Stimulated activated CD4-positive, alpha-beta T cell treated with anti-CD3 and anti-CD28 coated beads, Interleukin-1b, Interleukin-23, amount 100 ng/mL, for 1 hour (primary cell): ENCODE measurements around the gene COMTD1.
"Not testable (repeated sequence)": the region's sequence is repeated elsewhere in the genome, so short reads cannot be mapped to it uniquely, and the experiment has no call there.

Source experiments
- DNase-seq, 2 donors: peaks; one replicate each; pipeline ENCODE4 v3.0.0-alpha.2; 2020; ENCODE audit warnings: low read depth in 2 of 2

Gene COMTD1

DNA sequence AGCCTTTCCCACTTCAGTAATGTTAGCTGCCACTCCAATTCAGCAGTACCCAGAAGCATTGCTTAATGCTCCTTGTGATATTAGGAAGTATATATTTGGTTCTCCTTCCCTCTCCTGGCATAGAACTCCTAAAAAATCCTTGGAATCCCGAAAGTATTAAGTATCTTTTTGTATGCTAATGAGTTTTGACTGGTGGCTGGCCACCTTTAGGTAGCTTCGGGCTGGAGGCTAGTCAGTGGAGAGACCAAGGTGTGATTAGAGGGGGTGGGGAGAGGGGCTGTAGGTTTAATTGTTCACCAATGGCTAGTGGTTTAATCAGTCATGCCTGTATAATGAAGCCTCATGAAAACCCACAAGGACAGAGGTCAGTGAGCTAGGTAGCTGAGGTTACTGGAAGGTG is 12.2 kb downstream of the COMTD1 start:
- DNase-seq: no peak

DNA sequence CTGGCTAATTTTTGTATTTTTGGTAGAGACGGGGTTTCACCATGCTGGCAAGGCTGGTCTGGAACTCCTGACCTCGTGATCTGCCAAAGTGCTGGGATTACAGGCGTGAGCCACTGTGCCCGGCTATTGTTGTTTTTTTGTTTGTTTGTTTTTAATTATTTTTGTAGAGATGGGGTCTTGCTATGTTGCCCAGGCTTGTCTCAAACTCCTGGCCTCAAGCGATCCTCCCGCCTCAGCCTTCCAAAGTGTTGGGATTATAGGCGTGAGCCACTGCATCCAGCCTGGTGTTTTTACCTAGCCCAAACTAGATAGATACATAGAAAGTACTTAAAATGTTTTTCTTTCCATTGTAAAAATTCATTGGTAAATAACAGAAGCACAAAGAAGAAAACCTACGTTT is 14.3 kb downstream of the COMTD1 start:
- not testable (repeated sequence) for DNase-seq

DNA sequence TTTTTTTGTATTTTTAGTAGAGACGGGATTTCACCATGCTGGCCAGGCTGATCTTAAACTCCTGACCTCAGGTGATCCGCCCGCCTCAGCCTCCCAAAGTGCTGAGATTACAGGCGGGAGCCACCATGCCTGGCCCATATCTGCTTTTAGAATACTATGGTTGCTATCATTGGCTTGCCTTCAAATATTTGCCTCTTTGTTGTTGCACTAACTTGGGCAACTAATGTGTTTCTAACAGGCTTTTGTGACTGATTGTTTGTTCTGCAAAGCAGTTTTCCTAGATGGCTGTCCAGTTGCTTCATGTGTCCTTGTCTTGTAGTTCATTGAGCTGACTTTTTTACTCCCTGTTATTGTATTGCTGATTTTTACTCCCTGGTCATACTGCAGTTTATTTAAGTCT is 15.5 kb downstream of the COMTD1 start:
- no peak for DNase-seq

DNA sequence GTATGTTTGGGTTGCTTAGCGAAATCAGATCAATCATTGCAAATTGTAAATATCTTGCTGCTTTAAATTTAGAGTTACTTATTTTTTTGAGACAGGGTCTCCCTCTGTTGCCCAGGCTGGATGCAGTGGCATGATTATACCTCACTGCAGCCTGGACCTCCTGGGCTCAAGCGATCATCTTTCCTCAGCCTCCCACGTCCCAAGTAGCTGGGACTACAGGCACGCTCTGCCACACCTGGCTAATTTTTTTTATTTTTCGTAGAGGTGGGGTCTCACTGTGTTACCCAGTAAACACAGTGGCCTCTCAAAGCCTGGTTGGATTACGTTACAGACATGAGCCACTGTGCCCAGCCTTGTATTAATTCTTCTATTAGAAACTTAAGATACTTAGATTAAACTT is 23.4 kb downstream of the COMTD1 start:
- no peak for DNase-seq

DNA sequence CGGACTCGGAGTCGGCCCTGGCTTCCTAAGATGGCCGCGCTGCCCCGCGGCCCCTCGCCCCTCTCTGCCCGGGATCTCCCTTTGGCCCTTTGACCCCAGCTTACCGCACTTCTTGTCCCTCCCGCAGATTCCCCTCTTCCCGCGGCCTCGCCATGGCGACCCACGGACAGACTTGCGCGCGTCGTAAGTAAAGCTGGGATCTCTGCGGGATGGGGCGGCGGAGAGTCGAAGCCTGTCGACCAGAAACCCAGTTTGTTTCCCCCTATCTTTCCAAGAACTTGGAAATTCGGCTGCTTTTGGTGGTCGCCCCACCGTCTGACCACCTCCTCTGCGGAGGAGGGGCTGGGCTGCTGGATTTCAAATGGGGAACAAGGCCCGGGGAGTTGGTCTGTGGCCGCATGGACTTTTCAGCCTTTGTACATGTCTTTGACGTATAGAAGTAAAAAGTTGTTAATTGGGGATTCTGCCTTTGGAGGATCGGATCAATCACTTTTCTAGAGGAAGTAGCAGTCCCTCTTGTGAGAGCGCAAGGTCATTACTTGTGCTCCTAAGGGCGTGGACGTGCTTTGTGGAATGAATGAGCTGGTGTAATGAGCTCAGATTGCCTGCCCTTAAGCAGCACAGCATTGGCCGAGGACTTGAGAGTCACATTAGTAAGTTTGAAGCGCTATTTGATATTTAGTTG is 24.6 kb downstream of the COMTD1 start:
- DNase-seq: no peak

DNA sequence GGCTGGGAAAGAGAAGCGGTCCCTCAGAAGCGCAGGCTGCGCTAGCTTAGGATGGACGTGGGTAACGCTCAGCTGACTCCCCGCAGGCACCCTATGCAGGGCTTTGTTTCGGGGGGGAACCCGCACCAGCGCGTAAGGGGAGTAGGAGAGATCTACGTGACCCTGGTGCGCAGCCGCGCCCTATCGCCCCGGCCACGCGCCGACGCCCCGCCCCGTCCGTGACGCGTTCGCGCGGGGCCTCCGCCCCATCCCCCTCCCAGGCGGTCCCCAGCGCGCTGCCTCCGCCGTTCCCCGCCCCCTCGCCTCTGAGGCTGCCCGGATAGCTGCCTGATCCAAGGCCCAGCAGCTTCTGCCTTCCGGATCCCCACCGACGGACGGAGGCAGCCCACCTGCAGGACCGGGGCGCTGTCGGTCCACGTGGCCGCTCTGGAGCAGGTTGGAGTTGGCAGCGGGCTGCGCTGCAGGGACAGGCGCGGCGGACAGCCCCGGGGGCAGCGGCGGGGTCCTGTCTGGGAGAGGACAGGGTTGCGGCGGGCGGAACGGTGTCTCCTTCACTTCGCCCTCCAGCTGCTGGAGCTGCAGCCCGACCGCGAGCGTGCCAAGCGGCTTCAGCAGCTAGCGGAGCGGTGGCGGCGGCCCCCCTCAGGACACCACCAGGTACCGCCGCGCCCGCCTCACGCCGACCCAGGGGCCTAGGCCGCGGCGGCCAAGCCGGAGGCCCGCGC is 25.3 kb downstream of the COMTD1 start, which contains the start of gene VDAC2:
VDAC2 (plus strand) TSS at position 515 of the 725 bp plus-strand sequence. CDS start 363 bp downstream, outside the sequence.
- peak; percentile 91 to 93 for DNase-seq

DNA sequence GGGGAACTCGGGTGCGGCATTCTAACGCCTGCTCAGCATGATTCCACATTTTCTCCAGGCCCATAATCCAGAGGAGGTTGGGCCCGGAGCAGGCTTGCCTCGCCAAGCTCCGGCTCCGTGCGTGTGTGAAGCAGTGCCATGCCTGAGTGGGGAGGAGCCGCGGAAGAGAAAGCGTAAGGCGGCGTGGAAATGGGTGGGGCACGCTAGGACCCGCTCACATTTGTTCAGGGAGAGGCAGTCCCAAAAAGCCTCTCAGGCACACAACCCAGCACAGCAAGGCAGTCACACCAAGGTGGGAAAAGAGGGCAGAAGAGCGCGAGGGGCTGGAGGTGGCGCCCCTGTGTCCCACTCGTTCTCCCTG is 25.9 kb downstream of the COMTD1 start:
- peak in 1 of 2 donors; percentile 44 for DNase-seq

DNA sequence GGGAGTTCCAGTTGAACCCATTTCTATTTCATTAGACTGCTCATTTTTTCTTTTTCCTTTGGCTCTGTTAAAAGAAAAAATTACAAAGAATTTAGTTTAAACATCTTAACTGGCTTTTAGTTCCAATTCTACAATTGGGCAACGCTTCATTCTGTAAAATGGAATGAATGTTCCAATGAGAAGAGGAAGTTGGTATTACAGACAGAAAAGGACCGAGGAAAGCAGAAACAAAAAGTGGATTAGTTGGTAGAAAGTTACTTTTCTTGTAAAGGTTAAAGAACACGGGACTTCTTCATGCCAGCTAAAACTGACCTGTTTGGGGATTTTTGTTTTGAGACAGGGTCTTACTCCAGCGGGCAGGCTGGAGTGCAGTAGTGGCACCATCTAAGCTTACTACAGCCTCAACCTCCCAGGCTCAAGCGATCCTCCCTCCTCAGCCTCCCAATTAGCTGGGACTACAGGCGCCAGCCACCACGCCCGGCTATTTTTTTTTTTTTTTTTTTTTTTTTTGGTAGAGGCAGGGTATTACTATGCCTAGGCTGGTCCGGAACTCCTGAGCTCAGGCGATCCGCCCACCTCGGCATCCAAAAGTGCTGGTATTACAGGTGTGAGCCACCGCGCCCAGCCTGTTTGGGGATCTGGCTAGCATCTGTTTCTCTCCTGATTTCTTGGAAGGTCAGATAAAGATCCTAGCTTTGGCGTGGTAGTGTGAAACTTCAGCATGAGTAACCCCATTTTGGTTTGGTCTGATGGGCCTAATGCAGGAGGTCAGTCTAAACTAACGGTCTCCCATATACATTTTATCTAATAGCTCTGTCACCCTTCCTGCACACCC is 26.5 kb downstream of the COMTD1 start:
- DNase-seq: no peak

DNA sequence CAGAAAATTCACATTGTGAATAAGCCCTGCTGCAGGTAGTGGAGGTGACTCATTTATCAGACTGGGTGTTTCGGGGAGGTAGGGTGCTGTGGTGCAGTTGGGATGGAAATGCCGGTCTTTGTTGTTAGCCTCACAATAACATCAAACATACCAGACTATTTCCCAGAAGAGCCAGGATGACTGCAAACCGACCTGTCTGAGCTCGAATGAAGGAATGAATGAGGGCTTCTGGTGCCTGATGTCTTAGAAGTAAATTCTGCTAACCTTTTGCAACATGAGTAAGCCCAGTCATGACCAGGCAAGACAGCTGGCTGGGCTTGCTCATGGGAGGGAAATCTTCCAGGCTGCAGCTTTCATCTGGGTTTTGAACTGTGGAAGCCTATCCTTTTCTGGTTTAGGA is 27.6 kb downstream of the COMTD1 start:
- no peak for DNase-seq

DNA sequence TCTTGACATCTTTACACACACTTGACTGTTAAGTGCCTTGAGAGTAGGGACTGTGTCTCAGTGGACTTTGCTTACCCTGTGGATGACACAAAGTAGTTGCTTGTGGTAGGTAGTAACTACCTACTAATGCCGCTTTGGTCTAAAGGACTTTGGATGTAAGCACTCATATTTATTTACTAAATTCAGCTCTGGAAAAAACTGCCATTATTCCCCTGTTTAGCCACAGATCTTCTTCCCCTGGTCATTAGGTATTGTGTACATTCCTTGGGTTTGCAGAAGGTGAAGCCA is 28.0 kb downstream of the COMTD1 start:
- no peak for DNase-seq

DNA sequence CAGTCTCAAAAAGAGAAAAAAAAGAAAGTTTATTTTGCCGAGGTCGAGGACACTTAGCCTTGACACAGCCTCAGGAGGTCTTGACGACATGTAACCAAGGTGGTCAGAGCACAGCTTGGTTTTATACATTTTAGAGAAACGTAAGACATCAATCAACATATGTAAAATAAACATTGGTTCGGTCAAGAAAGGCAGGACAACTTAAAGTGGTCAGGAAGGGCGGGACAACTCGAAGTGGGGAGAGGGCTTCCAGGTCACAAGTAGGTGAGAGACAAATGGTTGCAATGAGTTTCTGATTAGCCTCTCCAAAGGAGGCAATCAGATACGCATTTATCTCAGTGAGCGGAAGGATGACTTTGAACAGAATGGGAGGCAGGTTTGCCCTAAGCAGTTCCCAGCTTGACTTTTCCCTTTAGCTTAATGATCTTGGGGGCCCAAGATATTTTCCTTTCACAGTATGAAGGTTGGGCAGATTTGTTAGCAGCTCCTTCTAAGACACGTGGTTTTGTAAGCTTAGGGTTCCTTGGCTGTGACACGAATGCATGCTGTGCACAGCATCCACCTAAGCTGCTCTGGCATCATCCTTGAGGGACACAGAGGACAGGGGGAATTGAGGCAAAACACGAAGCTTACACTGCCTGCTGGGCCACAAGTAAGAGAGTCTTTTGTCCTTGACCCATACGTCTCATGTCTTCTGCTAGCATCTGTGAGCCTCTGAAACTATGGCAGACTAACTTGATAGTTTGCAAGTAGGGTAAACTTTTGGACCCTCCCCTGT is 28.5 kb downstream of the COMTD1 start:
- DNase-seq: no peak

DNA sequence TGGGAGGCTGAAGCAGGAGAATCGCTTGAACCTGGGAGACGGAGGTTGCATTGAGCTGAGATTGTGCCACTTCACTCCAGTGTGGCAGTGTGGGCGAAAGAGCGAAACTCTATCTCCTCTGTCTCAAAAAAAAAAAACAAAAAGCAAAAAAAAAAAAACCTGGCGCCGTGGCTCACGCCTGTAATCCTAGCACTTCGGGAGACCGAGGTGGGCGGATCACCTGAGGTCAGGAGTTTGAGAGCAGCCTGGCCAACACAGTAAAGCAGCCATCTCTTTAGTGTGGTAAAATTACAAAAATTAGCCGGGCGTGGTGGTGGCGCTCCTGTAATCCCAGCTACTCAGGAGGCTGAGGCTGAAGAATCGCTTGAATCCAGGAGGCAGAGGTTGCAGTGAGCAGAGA is 29.1 kb downstream of the COMTD1 start:
- DNase-seq: not testable (repeated sequence)

DNA sequence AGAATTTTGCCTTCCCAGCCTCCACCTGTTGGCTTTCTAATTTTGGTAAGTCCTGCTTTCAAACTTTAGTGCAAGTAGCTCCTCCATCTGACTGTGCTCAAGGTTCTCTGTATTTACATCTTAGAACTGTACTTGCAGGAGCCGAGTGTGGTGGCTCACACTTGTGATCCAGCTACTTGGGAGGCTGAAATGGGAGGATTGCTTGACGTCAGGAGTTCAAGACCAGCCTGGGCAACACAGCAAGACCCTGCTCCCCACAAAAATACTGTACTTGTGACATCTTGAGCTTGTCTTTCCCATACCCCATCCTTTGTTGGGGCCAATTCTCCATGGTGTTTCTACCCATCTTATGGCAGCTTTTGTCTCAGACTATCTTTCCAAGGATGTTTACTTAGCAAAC is 29.8 kb downstream of the COMTD1 start:
- no peak for DNase-seq

DNA sequence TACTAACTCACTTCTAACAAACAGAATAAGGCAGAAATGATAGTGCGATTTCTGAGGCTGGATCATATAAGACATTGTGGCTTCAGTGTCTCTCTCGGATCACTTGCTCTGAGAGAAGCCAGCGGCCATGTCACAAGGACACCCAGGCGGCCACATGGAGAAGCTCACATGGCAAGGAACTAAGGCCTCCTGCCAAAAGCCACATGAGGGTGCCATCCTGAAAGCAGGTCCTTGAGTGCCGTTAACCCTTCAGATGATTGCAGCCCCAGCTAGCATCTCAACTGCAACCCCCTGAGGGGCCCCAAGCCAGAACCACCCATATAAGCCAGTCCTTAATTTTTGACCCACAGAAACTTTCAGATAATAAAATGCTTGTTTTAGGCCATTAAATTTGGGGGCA is 32.0 kb downstream of the COMTD1 start:
- no peak for DNase-seq

DNA sequence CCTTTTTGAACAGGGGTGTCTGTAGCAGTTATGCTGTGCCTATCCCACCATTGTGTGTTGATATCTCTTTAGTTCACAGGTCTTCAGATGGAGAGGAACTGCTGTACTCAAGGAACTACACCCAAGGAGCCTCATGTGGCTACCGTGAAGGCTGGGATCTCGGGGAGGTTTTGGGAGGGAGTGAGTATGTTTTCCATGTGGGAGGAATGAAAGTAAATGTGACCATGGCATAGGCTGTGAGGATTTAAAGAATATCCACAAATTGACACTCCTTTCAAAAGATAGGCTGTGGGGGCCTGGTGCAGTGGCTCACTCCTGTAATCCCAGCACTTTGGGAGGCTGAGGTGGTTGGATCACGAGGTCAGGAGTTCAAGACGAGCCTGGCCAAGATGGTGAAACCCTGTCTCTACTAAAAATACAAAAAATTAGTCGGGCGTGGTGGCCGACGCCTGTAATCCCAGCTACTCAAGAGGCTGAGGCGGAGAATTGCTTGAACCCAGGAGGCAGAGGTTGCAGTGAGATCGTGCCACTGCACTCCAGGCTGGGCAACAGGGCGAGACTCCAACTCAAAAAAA is 32.6 kb downstream of the COMTD1 start:
- not testable (repeated sequence) for DNase-seq

DNA sequence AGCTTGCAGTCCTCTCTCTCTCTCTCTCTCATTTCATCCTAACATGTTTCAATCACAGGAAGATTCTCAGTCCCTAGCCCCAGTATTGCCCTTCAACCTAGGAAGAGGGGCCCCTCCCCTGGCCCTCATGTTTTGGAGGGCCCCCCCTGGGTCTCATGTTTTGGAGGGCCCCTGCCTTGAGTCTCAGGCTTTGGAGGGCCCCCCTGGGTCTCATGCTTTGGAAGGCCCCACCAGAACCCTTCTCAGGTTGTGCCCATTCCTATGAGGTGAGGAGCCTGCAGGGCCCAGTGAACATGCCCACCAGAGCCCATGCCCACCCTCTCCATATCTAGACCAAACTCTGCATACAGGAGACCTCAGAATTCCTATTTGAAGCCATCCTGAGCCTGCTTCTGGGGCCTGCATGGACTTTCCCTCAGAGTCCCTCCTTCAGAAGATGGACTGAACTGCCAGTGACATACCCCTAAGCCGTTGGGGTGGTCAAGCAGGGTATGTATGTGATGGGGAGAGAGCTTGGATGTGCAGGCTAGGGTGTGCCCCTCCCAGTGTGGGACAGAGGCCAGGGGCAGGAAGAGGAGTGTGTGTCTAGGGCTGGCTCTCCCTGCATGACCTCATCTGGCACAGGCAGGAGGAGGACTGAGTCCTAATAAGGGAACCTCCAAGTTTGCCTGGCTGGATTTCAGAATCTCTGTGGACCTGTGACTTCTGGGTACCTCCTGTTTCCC is 33.3 kb downstream of the COMTD1 start:
- DNase-seq: no peak

DNA sequence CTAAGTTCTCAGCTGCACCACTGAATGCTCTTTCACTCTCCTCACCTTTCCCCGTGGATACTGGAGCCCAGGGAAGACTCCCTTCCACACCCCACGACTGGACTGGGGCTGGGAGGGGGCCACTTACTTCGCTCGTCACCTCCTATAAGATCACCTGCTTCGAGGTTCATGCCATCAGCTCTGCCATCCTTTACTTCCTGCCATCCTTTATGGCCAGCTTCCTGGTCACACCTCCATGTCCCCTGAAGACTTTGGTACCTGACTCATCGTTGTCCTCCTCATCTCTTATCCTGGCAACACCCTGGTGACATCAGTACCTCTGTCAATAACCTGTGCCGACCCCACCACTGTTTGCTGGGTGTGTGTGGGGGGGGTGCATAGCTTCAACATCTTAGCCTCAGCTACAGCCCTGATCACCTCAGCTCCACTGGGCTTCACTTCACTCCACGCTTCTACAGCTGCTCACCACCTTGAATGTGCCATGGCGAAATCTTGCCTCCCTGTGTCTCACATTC is 33.9 kb downstream of the COMTD1 start:
- no peak for DNase-seq

DNA sequence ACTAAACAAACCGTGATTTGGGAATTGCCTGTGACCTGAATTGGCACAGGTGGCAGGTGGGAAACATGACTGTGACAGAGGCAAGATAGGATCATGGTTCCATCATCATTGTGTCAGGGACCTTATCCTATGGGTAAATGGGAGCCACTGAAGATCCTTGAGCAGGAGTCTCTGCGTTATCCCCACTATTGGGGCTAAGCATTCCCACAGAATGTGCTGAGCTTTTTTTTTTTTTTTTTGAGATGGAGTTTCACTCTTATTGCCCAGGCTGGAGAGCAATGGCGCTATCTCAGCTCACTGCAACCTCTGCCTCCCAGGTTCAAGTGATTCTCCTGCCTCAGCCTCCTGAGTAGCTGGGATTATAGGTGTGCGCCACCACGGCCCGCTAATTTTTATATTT is 35.8 kb downstream of the COMTD1 start:
- DNase-seq: not testable (repeated sequence)

DNA sequence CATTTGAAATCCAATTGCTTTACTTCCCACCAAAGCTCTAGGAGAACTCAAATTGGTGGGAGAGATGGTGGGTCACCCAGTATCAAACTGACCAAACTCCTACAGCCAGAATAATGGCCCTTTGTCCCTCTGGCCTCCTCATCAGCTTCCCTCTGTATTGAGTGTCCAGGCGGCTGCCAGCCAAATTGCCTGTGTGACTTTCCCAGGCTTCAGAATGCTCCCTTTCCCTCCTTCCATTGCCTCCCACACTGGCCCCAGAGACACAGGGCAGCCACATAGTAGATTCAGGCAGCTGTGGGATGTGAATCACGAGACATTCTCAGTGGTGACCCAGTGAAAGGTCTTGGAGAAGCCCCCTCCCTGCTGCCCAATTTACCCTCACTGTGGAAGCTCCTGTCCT is 37.9 kb downstream of the COMTD1 start:
- DNase-seq: no peak

DNA sequence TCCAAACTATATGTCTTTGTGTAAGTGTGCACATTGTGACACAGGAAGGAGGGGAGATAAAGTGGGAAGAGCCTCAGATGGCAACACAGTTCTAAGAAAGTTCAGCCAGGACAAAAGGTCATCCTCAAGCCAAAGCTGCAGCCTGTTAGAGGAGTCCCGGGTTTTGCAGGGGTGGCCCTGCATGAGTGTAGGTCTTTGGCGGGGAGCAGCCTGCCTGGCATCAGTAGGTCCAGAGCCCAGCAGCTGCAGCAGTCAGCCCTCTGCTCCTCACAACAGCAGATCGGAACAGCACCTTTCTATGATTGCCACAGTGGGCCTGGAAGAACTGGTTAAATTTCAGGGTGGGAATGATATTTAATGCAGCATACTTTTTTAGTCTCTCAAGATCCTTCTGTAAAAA is 38.7 kb downstream of the COMTD1 start:
- DNase-seq: no peak
